Hematopoietic multipotent progenitor cell (in vitro differentiated cells): ENCODE data around the gene CHCHD6. TPM values are rescaled to one million over a fixed set of nuclear protein-coding genes. Genes with fewer than 3 reads are reported as not detected.

ENCODE experiments used
- DNase-seq, 3 donors: peaks; one replicate each; pipeline ENCODE4 v3.0.0-alpha.2; 2011 to 2015; ENCODE audit warnings: low read depth in 2 of 3, low spot score in 2 of 3
- total RNA-seq: library from RNA; depleted of rRNA; stranded (reverse); fragments of >200 nt; gene quantifications from one replicate; pipeline ENCODE4 v1.2.3, GENCODE V29; 2012

The CHCHD6 gene
- total RNA-seq, 1 donor = 10.8 TPM

DNA sequence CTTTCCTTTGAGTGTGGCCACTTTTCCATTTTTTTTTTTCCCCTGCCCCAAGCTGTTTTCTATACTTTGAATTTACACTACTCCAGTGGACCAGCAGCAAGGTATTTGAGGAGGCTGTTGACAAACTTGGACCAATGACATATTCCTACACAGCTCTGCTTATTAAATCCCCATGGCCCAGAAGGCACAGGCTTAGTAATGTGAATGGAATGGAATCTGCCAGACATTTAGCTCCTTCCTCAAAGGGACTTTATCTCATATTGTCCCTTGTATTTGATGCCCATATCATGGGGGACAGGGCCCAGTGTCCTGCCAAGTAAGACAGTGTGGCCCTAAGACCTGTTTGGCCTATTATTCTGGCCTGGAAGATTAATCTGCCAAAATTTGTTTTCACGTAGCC is 107.5 kb downstream of the CHCHD6 start:
- no peak for DNase-seq

- no peak for DNase-seq
Measured at GRCh38 chr3:126816298-126816697, 112.3 kb downstream of the CHCHD6 start.

DNA sequence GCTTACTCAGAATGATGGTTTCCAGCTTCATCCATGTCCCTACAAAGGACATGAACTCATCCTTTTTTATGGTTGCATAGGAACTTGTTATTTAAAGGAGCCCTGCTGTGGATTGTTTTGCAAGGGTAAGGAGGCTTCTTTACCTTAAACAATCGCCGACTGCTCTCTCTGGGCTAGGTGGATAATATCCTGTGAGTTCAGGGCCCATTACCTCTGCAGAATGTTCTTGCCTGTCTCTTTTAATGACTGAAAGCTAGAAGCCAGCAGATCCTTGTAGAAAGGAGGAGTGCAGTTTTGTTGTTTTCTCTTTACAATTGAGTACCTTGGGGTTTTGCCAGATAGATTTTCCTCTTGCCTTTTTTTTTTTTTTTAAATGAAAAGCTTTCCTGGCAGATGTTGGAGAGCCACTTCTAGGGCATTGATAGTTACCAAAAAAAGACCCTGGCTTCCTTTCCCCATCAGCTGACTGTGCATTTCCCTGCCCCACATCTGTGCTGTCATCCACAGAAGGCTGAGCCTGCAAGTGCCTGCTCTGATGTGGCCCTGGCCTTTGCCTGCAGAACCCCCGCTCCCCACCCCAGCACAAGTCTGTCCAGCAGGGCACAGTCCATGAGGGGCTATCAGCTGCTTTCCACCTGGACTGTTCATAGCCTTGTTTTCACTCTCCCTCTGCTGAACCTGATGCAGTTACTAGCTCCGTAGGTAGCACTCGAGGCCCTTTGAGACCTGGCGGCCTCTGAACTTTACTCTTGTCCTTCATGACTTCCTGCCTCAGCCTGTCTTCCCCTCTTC is 113.1 kb downstream of the CHCHD6 start:
- no peak for DNase-seq

DNA sequence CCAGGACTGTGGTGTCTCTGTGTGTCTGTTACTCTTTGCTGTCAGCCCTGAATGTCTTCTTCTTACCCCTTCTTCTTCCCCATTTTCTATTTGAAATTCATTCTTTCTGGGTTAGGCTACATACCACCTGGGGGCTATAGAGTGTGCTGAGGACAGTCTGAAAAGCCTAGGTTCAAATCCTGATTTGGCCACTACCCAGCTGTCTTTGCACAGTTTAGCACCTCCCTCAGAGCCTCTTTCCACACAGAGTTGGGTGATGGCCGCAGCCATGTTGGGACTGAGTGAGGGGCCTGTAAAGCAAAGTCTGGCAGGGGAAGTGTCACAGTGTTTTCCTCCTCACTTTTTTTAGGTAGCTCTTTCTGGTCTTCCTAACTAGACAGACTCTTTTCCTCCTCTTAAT is 113.7 kb downstream of the CHCHD6 start:
- DNase-seq = no peak

DNA sequence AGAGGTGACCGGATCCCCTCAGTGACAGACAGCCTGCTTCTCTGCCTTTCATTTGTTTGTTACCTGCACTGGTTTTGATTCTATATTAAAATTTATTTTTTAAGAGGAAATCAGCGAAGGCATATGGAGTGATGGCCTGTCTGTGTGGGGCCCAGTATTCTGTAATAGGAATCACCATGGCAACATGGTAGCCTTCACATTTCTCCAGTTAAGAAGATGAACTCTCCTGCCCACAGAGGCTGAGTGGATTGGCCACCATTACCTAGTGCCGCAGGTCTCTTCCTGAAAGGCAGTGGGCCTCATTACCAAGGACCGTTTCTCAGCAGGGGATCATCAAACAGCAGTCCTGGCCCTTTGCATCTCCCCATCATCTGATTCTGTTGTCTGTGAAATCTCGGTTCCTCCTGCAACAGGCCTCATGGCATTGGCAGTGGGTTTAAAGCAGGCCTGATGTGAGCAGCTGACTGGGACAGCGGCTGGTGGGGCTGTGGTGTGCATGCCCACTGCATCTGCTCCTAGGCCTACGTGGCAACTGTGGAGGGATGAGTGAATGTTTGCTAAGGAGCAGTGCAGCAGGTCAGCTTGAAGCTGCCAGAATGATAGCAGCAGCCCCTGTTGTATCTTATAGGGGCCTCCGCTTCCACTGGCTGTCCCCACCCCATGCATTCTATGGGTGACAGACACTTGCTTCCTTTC is 114.5 kb downstream of the CHCHD6 start:
- DNase-seq = no peak

GRCh38 chr3:126826693-126827092 is 122.7 kb downstream of the CHCHD6 start:
- no peak for DNase-seq

- no peak for DNase-seq
Measured at GRCh38 chr3:126827121-126827520, 123.1 kb downstream of the CHCHD6 start.

DNA sequence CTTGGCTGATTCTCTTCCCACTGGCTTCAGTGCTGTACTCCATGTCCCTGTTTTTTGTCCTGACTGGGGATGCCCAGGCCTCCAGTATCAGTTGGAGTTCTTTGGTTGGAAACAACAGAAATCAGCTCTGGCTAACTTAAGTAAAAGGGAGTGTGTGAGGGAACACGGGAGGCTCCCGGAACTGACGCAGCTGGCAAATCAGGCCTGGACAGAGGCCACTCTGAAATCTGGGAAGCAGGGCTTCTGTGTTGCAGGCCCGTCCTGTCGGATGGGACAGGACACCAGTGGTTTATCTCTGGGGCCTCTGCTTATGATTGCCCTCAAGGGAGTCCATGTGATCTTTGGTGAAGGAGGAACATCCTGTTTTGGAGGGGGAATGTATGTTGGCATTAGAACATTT is 124.3 kb downstream of the CHCHD6 start:
- DNase-seq = no peak

- no peak for DNase-seq
Measured at GRCh38 chr3:126832933-126833332, 128.9 kb downstream of the CHCHD6 start.

- no peak for DNase-seq
Measured at GRCh38 chr3:126834596-126835471, 130.8 kb downstream of the CHCHD6 start.

GRCh38 chr3:126835472-126836219 is 131.6 kb downstream of the CHCHD6 start:
- no peak for DNase-seq

DNA sequence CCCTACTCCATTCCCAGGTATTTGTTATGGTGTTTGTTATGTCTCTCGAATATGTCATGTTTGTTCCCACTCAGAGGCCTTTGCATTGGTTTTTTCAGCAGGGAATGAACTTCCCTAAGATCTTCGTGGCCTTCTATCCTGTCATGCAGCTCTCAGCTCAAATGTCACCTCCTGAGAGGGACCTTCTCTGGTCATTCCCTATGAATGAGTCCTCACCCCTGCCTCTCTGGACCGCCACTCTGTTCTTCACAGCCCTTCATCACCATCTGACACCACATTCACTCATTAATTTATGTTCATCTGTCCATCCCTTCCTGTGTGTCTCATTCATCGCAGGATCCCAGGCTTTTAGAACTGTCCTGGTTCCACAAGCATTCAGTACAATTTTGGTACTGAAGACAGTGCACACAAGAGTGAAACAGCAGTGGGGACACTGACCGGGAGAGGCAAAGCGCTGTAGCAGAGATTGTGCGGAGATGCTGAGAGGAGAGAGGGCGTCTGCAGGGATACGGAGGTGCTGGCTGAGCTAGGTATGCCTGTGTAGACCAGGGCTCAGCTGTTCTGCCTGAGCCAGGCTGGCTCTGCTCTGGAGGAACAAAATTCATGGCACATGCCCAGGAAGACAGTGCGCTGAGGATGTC is 132.3 kb downstream of the CHCHD6 start:
- DNase-seq = no peak

DNA sequence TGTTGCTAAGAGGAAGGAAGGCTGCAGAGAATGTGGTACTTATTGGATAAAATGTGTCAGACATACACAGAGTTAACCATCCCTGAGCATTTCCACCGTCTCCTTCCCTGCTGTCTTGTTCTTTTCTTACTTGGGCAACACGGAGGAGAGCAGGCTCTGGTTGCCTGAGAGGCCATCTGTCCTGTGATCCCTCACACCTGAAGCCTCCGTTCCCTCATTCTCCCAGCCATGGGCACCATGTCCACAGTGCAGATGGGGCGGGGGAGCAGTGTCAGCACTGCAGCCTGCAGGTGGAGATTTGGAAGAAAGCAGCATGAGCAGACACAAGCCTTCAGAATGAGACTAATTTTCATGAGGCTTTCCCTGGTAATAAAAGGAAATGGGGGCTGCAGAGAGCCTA is 133.7 kb downstream of the CHCHD6 start:
- DNase-seq = no peak

DNA sequence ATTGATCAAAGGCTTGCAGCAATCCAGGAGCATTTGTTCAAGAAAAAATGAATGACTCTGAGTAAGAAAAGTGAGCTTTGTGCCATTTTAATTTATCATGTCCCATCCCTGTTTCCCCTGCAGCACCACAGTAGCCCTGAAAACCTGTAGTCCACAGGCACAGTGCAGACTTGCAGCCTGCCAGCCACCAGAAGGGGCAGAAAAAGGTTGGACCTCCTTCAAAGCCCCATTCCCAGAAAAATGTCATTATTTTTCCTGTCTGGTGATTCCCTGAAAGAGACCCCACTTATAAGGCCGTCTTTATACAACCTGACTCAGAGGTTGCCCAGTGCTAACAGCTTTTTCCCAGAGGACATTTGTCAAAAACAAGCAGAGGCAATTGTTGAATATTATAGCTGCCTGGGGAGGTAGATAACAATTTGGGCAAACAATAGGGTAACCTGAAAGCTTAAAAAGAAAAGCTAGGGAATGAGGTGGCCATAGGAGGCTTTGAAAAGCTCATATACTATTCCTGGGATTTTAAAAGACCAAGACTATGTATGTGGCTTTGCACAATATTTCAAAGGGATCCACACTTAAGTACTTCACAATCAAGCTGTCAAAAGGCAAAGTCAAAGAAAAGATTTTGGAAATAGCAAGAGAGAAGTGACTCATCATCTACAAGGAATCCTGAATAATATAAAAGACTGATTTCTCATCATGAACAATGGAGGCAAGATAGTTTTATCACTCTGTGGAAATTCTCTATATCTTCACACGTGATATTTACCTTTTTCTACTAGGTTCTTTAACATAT is 142.1 kb downstream of the CHCHD6 start:
- DNase-seq = no peak

DNA sequence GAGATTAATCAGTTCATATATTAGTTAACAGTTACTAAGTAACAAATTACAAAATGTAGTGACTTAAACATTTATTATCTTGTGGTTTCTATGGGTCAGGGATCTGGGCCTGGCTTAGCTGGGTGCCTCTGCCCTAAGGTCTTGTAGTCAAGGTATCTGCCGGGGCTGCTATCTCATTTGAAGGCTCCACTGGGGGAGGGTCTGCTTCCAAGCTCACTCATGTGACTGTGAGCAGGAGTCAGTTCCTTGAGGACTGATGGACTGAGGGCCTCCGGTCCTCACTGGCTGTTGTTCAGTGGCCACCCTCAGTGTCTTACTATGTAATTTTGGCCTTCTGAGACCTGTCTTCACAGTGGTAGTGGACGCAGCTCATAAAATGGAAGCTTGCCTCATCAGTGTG is 143.0 kb downstream of the CHCHD6 start:
- DNase-seq = no peak

- no peak for DNase-seq
Measured at GRCh38 chr3:126848991-126849390, 145.0 kb downstream of the CHCHD6 start.

GRCh38 chr3:126849768-126850167 is 145.7 kb downstream of the CHCHD6 start:
- DNase-seq = no peak

DNA sequence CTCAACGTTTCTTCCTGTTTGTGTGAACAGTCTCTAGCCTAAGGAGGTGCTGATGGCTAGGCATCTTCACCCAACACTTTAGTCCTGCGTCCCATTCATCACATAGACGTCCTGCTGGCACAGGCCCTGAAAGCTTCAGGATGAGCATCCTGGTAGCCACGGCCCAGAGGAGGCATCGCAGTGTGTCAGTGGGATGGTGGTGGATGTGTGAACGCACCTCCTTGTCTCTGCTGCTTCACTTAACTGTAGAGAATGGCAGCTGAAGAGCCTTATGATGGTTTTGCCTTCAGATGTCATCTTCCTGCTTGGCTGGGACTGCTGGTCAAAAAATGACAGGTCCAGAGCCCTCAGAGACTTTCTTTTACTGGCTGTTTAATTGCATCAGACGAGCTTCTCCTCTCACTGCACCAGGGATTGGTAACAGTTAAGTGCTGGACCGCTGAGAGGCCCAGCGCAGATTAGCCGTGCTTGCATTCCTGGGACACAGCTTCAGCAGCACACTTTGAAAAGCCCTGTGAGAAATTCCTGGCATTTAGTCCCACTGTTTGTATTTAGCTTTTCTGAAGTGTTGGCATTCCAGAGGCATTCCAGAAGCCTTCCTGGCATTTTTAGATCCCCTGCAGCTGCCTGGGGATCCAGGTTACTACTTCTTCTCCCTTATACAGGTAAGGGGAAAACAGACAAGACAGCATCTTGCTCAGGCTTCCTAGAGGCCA is 146.5 kb downstream of the CHCHD6 start:
- DNase-seq = no peak

DNA sequence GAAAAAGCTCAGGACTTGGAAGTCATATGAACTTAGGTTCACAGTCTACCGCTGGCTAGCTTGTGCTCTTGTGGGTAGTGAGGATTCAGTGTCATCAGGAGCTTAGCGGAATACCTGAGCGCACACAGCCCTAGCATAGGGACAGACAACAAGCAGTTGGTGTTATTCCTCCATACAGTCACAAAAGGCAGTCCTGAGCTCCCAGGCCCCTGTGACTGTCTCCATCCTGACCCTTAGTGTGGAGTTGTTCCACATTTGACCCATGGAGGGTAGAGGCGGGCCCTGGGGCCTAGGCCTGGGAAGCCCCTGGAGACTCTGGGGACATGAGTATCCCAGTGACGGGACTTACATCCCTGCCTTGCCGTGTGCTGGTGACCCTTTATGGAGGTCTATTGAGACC is 147.3 kb downstream of the CHCHD6 start:
- no peak for DNase-seq
